ENCODE data around the gene ZFR.

DNA sequence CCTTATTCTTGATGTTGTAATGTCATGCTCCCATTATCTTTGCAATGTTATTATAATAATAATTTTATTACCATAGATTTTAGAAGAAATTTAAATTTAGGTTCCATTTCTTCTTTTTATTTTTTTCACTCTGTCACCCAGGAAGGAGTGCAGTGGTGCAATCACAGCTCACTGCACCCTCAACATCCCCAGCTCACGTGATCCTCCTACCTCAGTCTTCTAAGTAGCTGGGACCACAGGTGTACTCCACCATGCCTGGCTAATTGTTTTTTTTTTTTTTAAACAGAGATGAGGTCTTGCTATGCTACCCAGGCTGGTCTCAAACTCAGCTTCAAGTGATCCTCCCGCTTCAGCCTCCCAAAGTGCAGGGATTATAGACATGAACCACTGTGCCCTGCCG lies 11.9 kb downstream of the ZFR start:
- TF ChIP-seq, protein P1, sequence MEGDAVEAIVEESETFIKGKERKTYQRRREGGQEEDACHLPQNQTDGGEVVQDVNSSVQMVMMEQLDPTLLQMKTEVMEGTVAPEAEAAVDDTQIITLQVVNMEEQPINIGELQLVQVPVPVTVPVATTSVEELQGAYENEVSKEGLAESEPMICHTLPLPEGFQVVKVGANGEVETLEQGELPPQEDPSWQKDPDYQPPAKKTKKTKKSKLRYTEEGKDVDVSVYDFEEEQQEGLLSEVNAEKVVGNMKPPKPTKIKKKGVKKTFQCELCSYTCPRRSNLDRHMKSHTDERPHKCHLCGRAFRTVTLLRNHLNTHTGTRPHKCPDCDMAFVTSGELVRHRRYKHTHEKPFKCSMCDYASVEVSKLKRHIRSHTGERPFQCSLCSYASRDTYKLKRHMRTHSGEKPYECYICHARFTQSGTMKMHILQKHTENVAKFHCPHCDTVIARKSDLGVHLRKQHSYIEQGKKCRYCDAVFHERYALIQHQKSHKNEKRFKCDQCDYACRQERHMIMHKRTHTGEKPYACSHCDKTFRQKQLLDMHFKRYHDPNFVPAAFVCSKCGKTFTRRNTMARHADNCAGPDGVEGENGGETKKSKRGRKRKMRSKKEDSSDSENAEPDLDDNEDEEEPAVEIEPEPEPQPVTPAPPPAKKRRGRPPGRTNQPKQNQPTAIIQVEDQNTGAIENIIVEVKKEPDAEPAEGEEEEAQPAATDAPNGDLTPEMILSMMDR (IDR thresholded peaks at IDR 0.05) = no peak
- TF ChIP-seq POLR2A (IDR thresholded peaks at IDR 0.05) = no peak

Data from lower leg skin (tissue), 3 donors.